Measurements from ENCODE around the gene TMTC4. TPM values are rescaled to one million over a fixed set of nuclear protein-coding genes. Genes with fewer than 3 reads are reported as not detected.

TMTC4 gene
- polyA plus RNA-seq, 2 of the 4 experiments (the other 2 are of a cell fraction): 15.6 to 17.5 TPM

DNA sequence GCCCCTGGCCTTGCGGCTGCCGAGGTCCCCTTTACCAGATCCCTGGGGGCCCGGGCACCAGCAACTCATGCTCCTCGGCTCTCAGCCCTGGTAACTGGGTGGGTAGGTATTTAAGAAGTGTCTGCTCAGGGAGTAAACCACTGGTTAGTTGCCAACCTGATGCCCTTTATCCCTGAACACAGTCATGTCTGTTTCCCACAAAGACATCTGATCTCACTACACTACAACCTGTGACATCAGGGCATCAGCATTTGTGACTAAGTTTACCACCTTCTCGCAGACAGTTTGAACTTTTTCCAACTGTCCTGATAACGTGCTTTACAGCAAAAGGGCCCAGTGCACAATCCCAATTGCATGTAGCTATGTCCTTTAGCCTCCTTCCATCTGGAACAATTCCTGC lies 108.1 kb downstream of the TMTC4 start:
- H3K4me1 ChIP-seq: peaks cover 6% of the 10 kb centered on the region; the same call in 2 of the 3 replicates
- CTCF ChIA-PET: no interaction called here
- DNase-seq (ENCODE audit: low read depth in 1 of 2, low spot score in 1 of 2): peak in 1 of 2 experiments; percentile 19
- no peak overlapping the region for H3K4me3 ChIP-seq
- FAIRE-seq: no peak
- ATAC-seq: peak in 1 of 2 experiments; percentile 34; a peak in 2 of 6 replicates
- no peak for TF ChIP-seq NPAS2 (CRISPR knock-in tag; IDR thresholded peaks at IDR 0.05; ENCODE audit: borderline replicate concordance)
- TF ChIP-seq ZSCAN20 (CRISPR knock-in tag; IDR thresholded peaks at IDR 0.05): no peak
- TF ChIP-seq RCOR1 (IDR thresholded peaks at IDR 0.05; ENCODE audit: low read depth, low read length): no peak
- TF ChIP-seq HDAC2 (IDR thresholded peaks at IDR 0.05): no peak
- no peak for TF ChIP-seq RAD21 (conservative IDR thresholded peaks at IDR 0.05 in 1 of 2, IDR thresholded peaks at IDR 0.05 in 1 of 2)
- TF ChIP-seq PHF8 (IDR thresholded peaks at IDR 0.05; ENCODE audit: borderline replicate concordance, low read depth): no peak
- no peak for TF ChIP-seq HMGXB4 (CRISPR knock-in tag; IDR thresholded peaks at IDR 0.05; ENCODE audit: borderline replicate concordance)
- no peak for TF ChIP-seq FOSL2 (IDR thresholded peaks at IDR 0.05)
- no peak for TF ChIP-seq FOSL2 (CRISPR knock-in tag; IDR thresholded peaks at IDR 0.05)
- no peak for TF ChIP-seq JUN (IDR thresholded peaks at IDR 0.05)
- TF ChIP-seq CBX2 (IDR thresholded peaks at IDR 0.05; ENCODE audit: borderline replicate concordance, low read depth): no peak
- TF ChIP-seq NFE2L2 (conservative IDR thresholded peaks at IDR 0.05; ENCODE audit: low read length): no peak
- TF ChIP-seq RFX5 (IDR thresholded peaks at IDR 0.05): no peak
- TF ChIP-seq HEYL (CRISPR knock-in tag; IDR thresholded peaks at IDR 0.05): no peak
- TF ChIP-seq BCL3 (IDR thresholded peaks at IDR 0.05): no peak
- TF ChIP-seq ELK1 (IDR thresholded peaks at IDR 0.05; ENCODE audit: low read depth, low read length): no peak
- 60% methylated on average over 6 of the region's 6 CpGs for WGBS (ENCODE audit: missing lambda C conversion rate)
- H3K27ac ChIP-seq: no peak overlapping the region
- no peak overlapping the region for H3K4me2 ChIP-seq
- H3K9me3 ChIP-seq: no peaks in the 10 kb centered on the region
- POLR2A ChIA-PET: no interaction called here

- no peak overlapping the region for H3K4me3 ChIP-seq
- H3K4me1 ChIP-seq: peaks cover 10% of the 10 kb centered on the region; the same call in 2 of the 3 replicates
- no peak for DNase-seq (ENCODE audit: low read depth in 1 of 2, low spot score in 1 of 2)
- ChIA-PET POLR2A (no interaction called here), CTCF (no interaction called here)
- ATAC-seq: no peak
- no peak for FAIRE-seq
- H3K4me2 ChIP-seq: no peak overlapping the region
- no peak overlapping the region for H3K27ac ChIP-seq
- 67% methylated on average over 8 of the region's 8 CpGs for WGBS (ENCODE audit: missing lambda C conversion rate)
- TF ChIP-seq RCOR1 (IDR thresholded peaks at IDR 0.05; ENCODE audit: low read depth, low read length) (no peak), RFX5 (IDR thresholded peaks at IDR 0.05) (no peak), SREBF2 (IDR thresholded peaks at IDR 0.05) (no peak), BCL3 (IDR thresholded peaks at IDR 0.05) (no peak), NR3C1 (IDR thresholded peaks at IDR 0.05) (no peak), FOSB (CRISPR knock-in tag; IDR thresholded peaks at IDR 0.05) (no peak), ZC3H11A (IDR thresholded peaks at IDR 0.05) (no peak), HOXA7 (CRISPR knock-in tag; IDR thresholded peaks at IDR 0.05) (no peak), HMGXB4 (CRISPR knock-in tag; IDR thresholded peaks at IDR 0.05; ENCODE audit: borderline replicate concordance) (no peak), CTCF (IDR thresholded peaks at IDR 0.05) (no peak), MAZ (IDR thresholded peaks at IDR 0.05; ENCODE audit: borderline replicate concordance, low read depth, low read length) (no peak), POLR2AphosphoS2 (conservative IDR thresholded peaks at IDR 0.05; ENCODE audit: low read length) (no peak), RNF2 (IDR thresholded peaks at IDR 0.05; ENCODE audit: borderline replicate concordance, low read depth) (no peak), SMC3 (IDR thresholded peaks at IDR 0.05) (no peak), HOXB5 (CRISPR knock-in tag; IDR thresholded peaks at IDR 0.05) (no peak), PHF8 (IDR thresholded peaks at IDR 0.05; ENCODE audit: borderline replicate concordance, low read depth) (no peak), NPAS2 (CRISPR knock-in tag; IDR thresholded peaks at IDR 0.05; ENCODE audit: borderline replicate concordance) (no peak)
- H3K9me3 ChIP-seq: no peaks in the 10 kb centered on the region
These were observed 109.3 kb downstream of the TMTC4 start for GRCh38 chr13:100565286-100565685.
